ENCODE measurements around the gene KCNJ3. TPM values are rescaled to one million over a fixed set of nuclear protein-coding genes. Genes with fewer than 3 reads are reported as not detected.

The KCNJ3 gene
- total RNA-seq, 2 experiments from 2014 or later = not detected

- H3K27me3 Mint-ChIP-seq = no peaks in the 10 kb centered on the region
- no peak overlapping the region for H3K27ac Mint-ChIP-seq
- ATAC-seq (ENCODE audit: low read depth) (no peak), DNase-seq (no peak)
- no peaks in the 10 kb centered on the region for H3K36me3 Mint-ChIP-seq
- H3K9me3 Mint-ChIP-seq = no peaks in the 10 kb centered on the region
- no peak overlapping the region for H3K4me3 Mint-ChIP-seq
- H3K4me1 Mint-ChIP-seq = no peaks in the 10 kb centered on the region
- POLR2A ChIA-PET = no interaction called here
Measured at GRCh38 chr2:154724194-154724797, 25.8 kb downstream of the KCNJ3 start.

GRCh38 chr2:154740361-154740760 lies 41.9 kb downstream of the KCNJ3 start:
- DNase-seq = no peak
- H3K27ac Mint-ChIP-seq = no peak overlapping the region
- POLR2A ChIA-PET = no interaction called here

GRCh38 chr2:154758871-154759270 lies 60.4 kb downstream of the KCNJ3 start:
- no peak for ATAC-seq (ENCODE audit: low read depth)
- Mint-ChIP-seq H3K9me3 (no peaks in the 10 kb centered on the region), H3K27ac (no peak overlapping the region), H3K27me3 (no peaks in the 10 kb centered on the region), H3K4me1 (no peaks in the 10 kb centered on the region), H3K36me3 (no peaks in the 10 kb centered on the region), H3K4me3 (no peak overlapping the region)
- no peak for DNase-seq
- POLR2A ChIA-PET = no interaction called here

More at GRCh38 chr2:154740361-154740760, 41.9 kb downstream of the KCNJ3 start:
- no peak overlapping the region for H3K4me3 Mint-ChIP-seq
- peaks cover 1% of the 10 kb centered on the region for H3K9me3 Mint-ChIP-seq
- no peak for ATAC-seq (ENCODE audit: low read depth)
- H3K36me3 Mint-ChIP-seq = no peaks in the 10 kb centered on the region
- H3K4me1 Mint-ChIP-seq = no peaks in the 10 kb centered on the region
- H3K27me3 Mint-ChIP-seq = no peaks in the 10 kb centered on the region

- POLR2A ChIA-PET = no interaction called here
- Mint-ChIP-seq H3K4me1 (no peaks in the 10 kb centered on the region), H3K4me3 (no peak overlapping the region), H3K27ac (no peak overlapping the region), H3K9me3 (no peaks in the 10 kb centered on the region), H3K27me3 (no peaks in the 10 kb centered on the region), H3K36me3 (no peaks in the 10 kb centered on the region)
- DNase-seq = no peak
- ATAC-seq (ENCODE audit: low read depth) = no peak
Measured at GRCh38 chr2:154762638-154763037, 64.1 kb downstream of the KCNJ3 start.

- H3K4me1 Mint-ChIP-seq = no peaks in the 10 kb centered on the region
- peaks cover 2% of the 10 kb centered on the region for H3K9me3 Mint-ChIP-seq
- H3K27ac Mint-ChIP-seq = no peak overlapping the region
- ATAC-seq (ENCODE audit: low read depth) (no peak), DNase-seq (no peak)
- no peaks in the 10 kb centered on the region for H3K36me3 Mint-ChIP-seq
- H3K4me3 Mint-ChIP-seq = no peak overlapping the region
- POLR2A ChIA-PET = no interaction called here
- H3K27me3 Mint-ChIP-seq = no peaks in the 10 kb centered on the region
Measured at GRCh38 chr2:154771664-154772284, 73.3 kb downstream of the KCNJ3 start.

GRCh38 chr2:154776825-154777224 lies 78.3 kb downstream of the KCNJ3 start:
- POLR2A ChIA-PET = no interaction called here
- no peak for DNase-seq
- Mint-ChIP-seq H3K9me3 (no peaks in the 10 kb centered on the region), H3K4me3 (no peak overlapping the region), H3K27ac (no peak overlapping the region), H3K36me3 (no peaks in the 10 kb centered on the region), H3K4me1 (no peaks in the 10 kb centered on the region), H3K27me3 (no peaks in the 10 kb centered on the region)
- ATAC-seq (ENCODE audit: low read depth) = no peak

GRCh38 chr2:154794406-154794805 lies 95.9 kb downstream of the KCNJ3 start:
- DNase-seq = no peak
- no peaks in the 10 kb centered on the region for H3K9me3 Mint-ChIP-seq
- no peaks in the 10 kb centered on the region for H3K27me3 Mint-ChIP-seq
- ATAC-seq (ENCODE audit: low read depth) = no peak
- H3K36me3 Mint-ChIP-seq = no peaks in the 10 kb centered on the region
- no peak overlapping the region for H3K4me3 Mint-ChIP-seq
- no peak overlapping the region for H3K27ac Mint-ChIP-seq
- H3K4me1 Mint-ChIP-seq = no peaks in the 10 kb centered on the region
- POLR2A ChIA-PET = no interaction called here

- Mint-ChIP-seq H3K4me1 (no peaks in the 10 kb centered on the region), H3K9me3 (no peaks in the 10 kb centered on the region), H3K36me3 (no peaks in the 10 kb centered on the region), H3K27me3 (no peaks in the 10 kb centered on the region), H3K27ac (no peak overlapping the region), H3K4me3 (no peak overlapping the region)
- DNase-seq = no peak
- ATAC-seq (ENCODE audit: low read depth) = no peak
- POLR2A ChIA-PET = no interaction called here
Measured at GRCh38 chr2:154795651-154796050, 97.2 kb downstream of the KCNJ3 start.

- DNase-seq = no peak
- no peak overlapping the region for H3K27ac Mint-ChIP-seq
- no peak overlapping the region for H3K4me3 Mint-ChIP-seq
- POLR2A ChIA-PET = no interaction called here
- no peaks in the 10 kb centered on the region for H3K36me3 Mint-ChIP-seq
- H3K9me3 Mint-ChIP-seq = no peaks in the 10 kb centered on the region
- no peak for ATAC-seq (ENCODE audit: low read depth)
- no peaks in the 10 kb centered on the region for H3K4me1 Mint-ChIP-seq
- H3K27me3 Mint-ChIP-seq = no peaks in the 10 kb centered on the region
Measured at GRCh38 chr2:154804451-154804850, 106.0 kb downstream of the KCNJ3 start.

- H3K27ac Mint-ChIP-seq = no peak overlapping the region
- no peak for ATAC-seq (ENCODE audit: low read depth)
- DNase-seq = no peak
- H3K4me3 Mint-ChIP-seq = no peak overlapping the region
- H3K4me1 Mint-ChIP-seq = no peaks in the 10 kb centered on the region
- H3K36me3 Mint-ChIP-seq = no peaks in the 10 kb centered on the region
- H3K27me3 Mint-ChIP-seq = no peaks in the 10 kb centered on the region
- POLR2A ChIA-PET = no interaction called here
- H3K9me3 Mint-ChIP-seq = no peaks in the 10 kb centered on the region
Measured at GRCh38 chr2:154813636-154814035, 115.1 kb downstream of the KCNJ3 start.

- H3K4me1 Mint-ChIP-seq = no peaks in the 10 kb centered on the region
- no peaks in the 10 kb centered on the region for H3K9me3 Mint-ChIP-seq
- DNase-seq = no peak
- no peak for ATAC-seq (ENCODE audit: low read depth)
- POLR2A ChIA-PET = no interaction called here
- H3K27ac Mint-ChIP-seq = no peak overlapping the region
- H3K27me3 Mint-ChIP-seq = no peaks in the 10 kb centered on the region
- no peaks in the 10 kb centered on the region for H3K36me3 Mint-ChIP-seq
- H3K4me3 Mint-ChIP-seq = no peak overlapping the region
Measured at GRCh38 chr2:154814856-154815255, 116.4 kb downstream of the KCNJ3 start.

GRCh38 chr2:154825358-154825757 lies 126.9 kb downstream of the KCNJ3 start:
- Mint-ChIP-seq H3K4me1 (no peaks in the 10 kb centered on the region), H3K36me3 (no peaks in the 10 kb centered on the region), H3K4me3 (no peak overlapping the region), H3K27me3 (no peaks in the 10 kb centered on the region), H3K9me3 (peaks cover 1% of the 10 kb centered on the region), H3K27ac (no peak overlapping the region)
- ATAC-seq (ENCODE audit: low read depth) (no peak), DNase-seq (no peak)
- POLR2A ChIA-PET = no interaction called here

- POLR2A ChIA-PET = no interaction called here
- no peaks in the 10 kb centered on the region for H3K27me3 Mint-ChIP-seq
- no peaks in the 10 kb centered on the region for H3K4me1 Mint-ChIP-seq
- H3K4me3 Mint-ChIP-seq = no peak overlapping the region
- DNase-seq (no peak), ATAC-seq (ENCODE audit: low read depth) (no peak)
- H3K36me3 Mint-ChIP-seq = no peaks in the 10 kb centered on the region
- H3K9me3 Mint-ChIP-seq = peaks cover 1% of the 10 kb centered on the region
- no peak overlapping the region for H3K27ac Mint-ChIP-seq
Measured at GRCh38 chr2:154826827-154827226, 128.3 kb downstream of the KCNJ3 start.

GRCh38 chr2:154827286-154827685 lies 128.8 kb downstream of the KCNJ3 start:
- POLR2A ChIA-PET = no interaction called here
- Mint-ChIP-seq H3K27me3 (no peaks in the 10 kb centered on the region), H3K4me1 (no peaks in the 10 kb centered on the region), H3K36me3 (no peaks in the 10 kb centered on the region), H3K27ac (no peak overlapping the region), H3K4me3 (no peak overlapping the region), H3K9me3 (peaks cover 1% of the 10 kb centered on the region)
- no peak for ATAC-seq (ENCODE audit: low read depth)
- DNase-seq = no peak

Data from activated naive CD8-positive, alpha-beta T cell treated with anti-CD3 and anti-CD28 coated beads, Interleukin-2, amount 10 ng/mL, durations not matched to agents 7 days and 5 days (primary cell).